Femur (tissue), 1 donor: ENCODE results near the gene PYCARD.
"Not testable (repeated sequence)": the region's sequence is repeated elsewhere in the genome, so short reads cannot be mapped to it uniquely, and the experiment has no call there.

Experiments used
- DNase-seq: peaks from one replicate; pipeline ENCODE4 v3.0.0-alpha.2; 2017

Gene PYCARD

DNA sequence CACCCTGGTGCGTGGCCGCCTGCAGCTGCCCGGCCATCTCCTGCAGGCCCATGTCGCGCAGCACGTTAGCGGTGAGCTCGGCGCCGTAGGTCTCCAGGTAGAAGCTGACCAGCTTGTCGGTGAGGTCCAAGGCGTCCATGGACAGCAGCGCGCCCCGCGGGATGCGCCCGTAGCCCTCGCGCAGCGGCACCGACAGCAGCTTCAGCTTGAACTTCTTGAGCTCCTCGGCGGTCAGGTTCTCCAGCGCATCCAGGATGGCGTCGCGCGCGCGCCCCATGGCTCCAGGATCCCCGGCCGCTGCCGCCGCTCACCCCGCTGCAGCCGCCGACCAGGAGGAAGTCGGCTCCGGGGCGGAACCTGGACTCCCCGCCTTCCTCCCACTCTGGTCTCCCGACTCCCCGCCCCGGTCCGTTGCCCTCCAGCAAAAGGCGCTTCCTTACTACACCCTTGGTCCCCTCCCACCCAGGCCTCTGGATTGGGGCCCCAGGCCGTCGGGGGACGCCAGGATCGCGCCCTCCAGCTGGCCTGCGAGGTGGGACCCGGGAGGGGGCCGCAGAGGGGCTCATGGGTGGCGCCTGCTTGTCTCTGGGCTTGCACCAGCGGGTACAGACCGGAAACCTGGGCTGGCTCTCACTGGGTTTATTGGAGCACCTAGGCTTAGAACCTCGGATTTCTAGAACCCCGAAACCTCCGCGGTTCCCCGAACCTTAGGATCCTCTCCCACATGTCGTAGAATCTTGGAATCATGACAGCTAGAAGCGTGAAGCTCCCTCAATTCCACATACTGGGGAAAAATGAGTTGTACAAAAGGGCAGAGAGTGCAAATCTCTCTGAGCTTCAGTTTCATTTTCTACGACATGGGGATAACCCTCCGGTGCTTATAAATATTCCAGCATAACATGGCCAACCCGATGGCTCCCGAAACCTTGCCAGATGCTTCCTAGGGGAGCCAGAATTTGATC, at the start of gene PYCARD:
TSS of gene PYCARD (minus strand) at position 347 of the 962 bp plus-strand sequence. CDS start at position 277, 70 bp downstream.
- peak; percentile 65 for DNase-seq

DNA sequence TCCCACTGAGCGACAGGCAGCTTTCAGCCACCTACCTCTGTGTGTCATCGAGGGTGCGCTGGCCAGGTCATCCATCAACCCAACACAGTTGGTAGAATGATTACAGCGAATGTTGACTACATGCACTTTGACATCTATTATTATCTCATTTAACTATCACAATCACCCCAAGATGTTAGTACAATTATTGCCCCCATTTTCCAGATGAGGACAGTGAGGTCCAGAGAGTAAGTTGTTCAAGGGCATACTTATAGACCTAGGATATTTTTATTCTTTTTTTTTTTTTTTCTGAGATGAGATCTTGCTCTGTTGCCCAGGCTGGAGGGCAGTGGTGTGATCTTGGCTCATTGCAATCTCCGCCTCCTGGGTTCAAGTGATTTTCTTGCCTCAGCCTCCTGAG, 48.9 kb upstream of the PYCARD start:
- DNase-seq, result no peak

DNA sequence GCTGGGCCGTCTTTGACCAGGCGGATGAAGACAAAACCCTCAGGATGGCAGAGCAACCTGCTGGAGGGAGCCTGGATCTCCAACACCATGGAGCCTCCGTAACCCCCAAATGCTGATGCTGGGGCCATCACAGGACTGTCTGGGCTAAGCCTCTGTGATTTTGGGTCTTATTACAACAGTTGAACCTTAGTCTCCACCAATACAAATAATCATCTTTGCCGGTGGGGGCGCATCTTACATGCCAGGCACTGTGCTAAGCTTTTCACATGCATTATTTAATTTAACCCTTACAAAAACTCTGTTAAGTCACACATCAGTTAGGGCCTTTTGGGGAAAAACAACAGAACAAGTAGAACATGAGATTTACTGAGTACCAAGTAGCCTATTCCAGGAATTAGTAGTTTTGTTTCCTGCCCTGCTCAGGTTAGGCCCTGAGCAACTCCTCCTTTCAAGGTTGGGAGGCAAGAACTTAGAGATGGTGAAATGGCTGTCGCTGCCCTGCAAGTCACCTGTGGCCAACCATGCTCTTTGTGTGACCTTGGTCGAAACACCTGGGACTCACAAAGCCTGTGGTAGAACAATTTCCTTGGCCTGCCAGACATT, 48.3 kb upstream of the PYCARD start:
- DNase-seq, result no peak

DNA sequence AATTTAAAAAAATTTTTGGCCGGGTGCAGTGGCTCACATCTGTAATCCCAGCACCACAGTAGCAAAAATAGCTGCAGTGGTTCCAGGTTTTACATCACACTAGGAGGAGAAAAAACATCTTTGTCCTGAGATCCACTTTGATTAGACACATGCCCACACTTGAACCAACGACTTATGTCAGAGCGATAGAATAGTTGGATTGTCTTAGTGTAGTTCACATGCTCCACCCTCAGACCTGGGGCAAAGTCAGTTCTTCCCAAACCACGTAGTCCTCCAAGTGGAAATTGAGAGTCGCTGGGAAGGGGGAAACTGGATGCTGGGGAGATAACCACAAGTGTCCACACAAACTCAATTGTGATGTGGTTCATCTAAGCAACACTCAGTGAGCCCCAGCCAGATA, 45.8 kb upstream of the PYCARD start:
- no peak for DNase-seq

DNA sequence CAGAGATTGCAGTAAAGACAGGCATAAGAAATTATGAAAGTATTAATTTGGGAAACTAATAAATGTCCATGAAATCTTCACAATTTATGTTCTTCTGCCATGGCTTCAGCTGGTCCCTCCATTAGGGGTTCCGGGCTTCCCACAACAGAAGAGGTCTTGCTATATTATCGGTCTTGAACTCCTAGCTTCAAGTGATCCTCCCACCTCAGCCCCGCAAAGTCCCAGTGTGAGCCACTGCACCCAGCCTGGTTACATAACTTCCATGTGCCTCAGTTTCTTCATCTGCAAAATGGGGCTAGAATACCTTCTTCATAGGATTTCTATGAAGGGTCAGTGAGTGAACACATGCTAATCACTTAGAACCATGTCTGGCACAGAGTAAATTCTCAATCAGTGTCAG, 43.7 kb upstream of the PYCARD start:
- DNase-seq, result no peak

DNA sequence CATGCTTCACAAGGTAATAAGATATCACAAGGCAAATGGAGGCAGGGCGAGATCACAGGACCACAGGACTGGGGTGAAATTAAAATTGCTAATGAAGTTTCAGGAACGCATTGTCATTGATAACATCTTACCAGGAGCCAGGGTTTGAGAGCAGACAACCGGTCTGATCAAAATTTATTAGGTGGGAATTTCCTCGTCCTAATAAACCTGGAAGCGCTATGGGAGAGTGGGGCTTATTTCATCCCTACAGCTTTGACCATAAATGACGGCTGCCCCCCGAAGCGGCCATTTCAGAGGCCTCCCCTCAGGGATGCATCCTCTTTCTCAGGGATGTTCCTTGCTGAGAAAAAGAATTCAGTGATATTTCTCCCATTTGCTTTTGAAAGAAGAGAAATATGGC, 43.0 kb upstream of the PYCARD start:
- DNase-seq, result not testable (repeated sequence)

DNA sequence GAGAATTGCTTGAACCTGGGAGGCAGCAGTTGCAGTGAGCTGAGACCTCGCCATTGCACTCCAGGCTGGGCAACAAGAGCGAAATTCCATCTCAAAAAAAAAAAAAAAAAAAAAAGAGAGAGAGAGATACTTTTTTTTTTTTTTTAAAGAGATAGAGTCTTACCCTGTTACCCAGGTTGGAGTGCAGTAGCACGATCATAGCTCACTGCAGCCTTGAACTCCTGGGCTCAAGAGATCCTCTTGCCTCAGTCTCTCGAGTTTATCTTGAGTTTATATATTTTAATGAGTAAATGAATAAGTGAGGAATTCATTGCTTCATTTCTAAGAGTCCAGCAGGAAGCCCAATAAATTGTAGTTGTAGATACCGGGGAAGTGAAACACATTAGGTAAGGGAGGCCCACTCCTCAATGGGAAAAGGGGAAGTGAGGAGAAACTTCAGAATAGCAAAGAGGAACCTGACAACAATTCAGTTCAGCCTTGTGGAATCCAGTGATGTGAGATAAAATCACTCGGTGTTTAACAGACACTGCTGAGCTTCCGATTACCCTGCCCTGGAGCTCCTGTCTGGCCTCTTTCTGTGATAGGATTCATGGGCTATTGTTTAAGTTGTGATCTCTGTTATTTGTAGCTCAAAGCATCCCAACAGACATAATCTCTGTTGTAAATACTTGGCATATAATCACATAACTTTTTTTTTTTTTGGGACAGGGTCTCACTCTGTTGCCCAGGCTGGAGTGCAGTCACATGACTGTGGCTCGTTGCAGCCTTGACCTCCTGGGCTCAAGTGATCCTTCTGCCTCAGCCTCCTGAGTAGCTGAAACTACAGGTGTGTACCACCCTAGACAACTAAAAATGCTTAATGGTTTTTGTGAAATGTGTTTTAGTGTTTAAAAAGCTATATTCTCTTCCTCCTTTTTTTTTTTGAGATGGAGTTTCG, 41.4 kb upstream of the PYCARD start:
- no peak for DNase-seq

DNA sequence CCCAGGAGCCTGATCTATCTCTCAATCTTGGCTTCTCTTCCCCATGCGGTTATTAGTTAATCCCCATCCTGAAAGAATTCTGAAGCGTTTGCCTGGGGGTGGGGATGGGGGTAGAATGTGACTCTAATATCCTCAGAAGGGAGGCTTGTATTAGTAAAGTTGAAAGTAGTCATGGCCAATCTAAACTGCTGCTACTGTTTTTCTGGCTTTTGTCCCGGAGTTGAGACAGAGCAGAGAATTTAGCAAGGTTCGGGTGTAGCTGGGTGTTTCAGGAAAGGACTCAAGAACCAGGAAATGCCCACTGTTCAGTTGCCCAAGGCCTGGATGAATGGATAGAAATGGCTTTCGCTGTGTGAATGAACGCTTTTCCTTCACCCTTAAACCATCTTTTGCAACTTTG, 39.6 kb upstream of the PYCARD start:
- no peak for DNase-seq

DNA sequence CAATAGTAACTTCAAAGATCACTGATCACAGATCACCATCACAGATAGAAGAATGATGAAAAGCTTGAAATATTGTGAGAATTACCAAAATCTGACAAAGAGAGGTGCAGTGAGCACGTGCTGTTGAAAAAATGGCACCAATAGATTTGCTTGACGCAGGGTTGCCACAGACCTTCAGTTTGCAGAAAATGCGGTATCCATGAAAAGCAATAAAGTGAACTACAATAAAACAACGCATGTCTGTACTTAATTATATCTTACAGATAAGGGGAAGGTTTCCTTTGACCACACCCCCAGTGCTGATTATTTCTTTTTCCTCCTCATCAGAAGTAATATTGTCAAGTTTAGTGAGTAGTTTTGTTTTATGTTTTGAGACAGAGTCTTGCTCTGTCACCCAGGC, 35.5 kb upstream of the PYCARD start:
- DNase-seq, result no peak

DNA sequence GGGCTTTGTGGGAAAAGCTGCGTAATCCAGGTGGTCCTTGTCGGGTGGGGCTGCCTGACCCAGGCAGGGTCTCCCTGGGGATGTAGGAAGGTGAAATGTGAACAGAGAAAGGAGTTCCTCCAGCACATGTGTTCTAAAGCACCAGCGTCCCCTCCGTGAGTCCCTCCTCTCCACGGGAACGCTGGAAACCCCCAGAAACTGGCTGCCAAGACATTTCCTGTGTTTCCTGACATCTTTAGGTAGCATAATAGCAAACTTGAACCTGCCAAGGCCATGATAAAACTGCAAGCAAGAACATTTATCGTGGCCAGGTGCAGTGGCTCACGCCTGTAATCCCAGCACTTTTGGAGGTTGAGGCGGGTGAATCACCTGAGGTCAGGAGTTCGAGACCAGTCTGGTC, 26.9 kb upstream of the PYCARD start:
- DNase-seq, result no peak

DNA sequence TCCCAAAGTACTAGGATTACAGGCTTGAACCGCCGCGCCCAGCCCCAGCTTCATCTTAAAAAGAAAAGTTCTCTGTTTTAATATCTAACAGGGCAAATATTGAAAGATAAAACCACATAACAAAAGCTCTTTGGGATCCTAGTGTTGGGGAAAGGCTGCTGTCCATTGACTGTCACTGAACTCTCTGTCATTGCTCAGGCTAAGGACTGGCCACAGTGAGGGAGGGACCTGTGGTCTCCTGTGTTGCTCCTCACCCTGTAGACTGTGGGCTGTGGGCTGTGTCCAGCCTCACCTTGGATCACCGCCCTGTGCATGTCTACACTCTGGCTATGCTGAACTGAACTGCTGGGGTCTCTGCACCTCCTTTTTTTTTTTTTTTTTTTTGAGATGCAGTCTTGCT, 25.6 kb upstream of the PYCARD start:
- no peak for DNase-seq

DNA sequence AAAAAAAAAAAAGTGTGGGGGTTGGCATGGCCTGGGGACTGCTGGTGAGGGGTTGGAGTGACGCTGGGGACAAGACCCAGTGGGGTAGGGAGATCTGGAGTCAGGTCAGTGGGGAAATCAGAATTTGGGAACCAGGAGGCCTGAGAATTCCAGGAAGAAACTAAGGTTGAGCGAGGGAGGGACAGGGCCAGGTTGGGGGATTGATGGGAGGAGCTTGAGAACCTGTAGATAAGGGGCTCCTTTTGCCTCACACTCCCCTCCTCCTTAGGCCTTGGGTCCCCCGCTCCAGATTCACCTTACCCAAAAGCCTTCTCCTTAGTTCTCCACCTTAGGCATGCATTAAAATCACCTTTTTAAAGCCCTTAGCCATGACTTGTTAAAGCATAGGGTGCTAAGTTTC, 22.6 kb upstream of the PYCARD start:
- DNase-seq, result no peak

DNA sequence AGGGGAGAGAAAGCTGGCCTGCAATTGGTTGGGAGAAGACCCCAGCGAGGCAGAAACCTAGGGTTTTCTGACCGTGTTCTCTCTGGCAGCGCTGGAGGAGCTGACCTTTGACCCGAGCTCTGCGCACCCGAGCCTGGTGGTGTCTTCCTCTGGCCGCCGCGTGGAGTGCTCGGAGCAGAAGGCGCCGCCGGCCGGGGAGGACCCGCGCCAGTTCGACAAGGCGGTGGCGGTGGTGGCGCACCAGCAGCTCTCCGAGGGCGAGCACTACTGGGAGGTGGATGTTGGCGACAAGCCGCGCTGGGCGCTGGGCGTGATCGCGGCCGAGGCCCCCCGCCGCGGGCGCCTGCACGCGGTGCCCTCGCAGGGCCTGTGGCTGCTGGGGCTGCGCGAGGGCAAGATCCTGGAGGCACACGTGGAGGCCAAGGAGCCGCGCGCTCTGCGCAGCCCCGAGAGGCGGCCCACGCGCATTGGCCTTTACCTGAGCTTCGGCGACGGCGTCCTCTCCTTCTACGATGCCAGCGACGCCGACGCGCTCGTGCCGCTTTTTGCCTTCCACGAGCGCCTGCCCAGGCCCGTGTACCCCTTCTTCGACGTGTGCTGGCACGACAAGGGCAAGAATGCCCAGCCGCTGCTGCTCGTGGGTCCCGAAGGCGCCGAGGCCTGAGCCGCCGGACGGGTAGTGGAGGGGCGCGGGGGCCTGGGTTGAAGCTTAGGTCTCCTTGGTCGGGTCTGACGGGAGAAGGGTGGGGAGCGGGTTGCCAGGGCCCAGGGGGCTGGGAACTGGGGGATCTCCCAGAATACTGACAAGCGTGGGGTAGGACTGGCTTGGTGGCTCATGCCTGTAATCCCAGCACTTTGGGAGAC, 21.8 kb upstream of the PYCARD start:
- DNase-seq, result no peak

DNA sequence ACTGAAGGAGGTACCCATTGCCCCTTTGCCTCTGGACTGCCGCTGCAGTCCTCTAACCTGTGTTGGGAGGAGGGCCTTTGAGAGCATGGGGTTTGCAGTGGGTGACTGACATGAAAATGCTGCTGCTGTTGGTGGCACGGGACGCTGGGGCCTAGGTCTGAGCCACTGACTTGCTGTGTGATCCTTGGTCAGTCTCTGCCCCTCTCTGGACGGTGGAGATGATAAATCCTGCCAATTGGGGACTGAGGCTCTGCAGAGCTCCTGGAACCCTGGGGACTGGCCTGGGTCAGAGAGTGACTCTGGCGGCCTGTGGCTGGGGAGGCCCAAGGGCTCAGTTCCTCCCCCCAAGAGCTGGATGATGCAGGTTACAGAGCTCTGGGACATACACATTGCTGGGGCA, 20.5 kb upstream of the PYCARD start:
- no peak for DNase-seq

DNA sequence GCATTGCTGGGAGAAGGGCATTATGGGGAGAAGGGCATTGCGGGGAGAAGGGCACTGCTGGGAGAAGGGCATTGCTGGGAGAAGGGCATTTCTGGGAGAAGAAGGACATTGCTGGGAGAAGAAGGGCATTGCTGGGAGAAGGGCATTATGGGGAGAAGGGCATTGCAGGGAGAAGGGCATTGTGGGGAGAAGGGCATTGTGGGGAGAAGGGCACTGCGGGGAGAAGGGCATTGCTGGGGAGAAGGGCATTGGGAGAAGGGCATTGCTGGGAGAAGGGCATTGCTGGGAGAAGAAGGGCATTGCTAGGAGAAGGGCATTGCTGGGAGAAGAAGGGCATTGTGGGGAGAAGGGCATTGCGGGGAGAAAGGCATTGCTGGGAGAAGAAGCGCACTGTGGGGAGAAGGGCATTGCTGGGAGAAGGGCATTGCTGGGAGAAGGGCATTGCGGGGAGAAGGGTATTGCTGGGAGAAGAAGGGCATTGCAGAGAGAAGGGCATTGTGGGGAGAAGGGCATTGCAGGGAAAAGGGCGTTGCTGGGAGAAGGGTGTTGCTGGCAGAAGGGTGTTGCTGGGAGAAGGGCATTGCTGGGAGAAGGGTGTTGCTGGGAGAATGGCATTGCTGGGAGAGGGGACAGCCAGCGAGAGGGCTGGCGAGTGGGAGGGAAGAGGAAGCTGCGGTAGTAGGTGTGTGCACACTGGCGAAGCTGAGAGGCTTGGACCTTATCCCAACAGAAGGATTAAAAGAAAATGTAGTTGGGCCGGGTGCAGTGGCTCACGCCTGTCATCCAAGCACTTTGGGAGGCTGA, 19.0 kb upstream of the PYCARD start:
- DNase-seq, result no peak

DNA sequence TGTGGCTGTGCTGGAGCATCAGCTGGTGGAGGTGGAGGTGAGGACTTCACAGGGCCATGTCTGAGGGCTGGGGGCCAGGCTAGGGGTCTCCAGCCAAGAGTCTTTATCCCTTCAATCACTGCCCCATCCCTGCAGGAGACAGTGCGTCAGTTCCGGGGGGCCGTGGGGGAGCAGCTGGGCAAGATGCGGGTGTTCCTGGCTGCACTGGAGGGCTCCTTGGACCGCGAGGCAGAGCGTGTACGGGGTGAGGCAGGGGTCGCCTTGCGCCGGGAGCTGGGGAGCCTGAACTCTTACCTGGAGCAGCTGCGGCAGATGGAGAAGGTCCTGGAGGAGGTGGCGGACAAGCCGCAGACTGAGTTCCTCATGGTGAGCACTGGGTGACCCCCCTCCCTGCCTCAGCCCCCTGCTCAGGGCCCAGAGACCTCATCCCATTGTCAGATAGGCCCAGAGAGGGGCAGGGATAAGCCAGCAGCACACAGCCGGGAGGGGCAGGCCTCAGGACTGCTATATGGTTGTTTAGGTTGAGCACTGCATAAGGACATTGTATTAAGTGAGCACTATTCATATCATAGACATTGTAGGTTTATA, 16.7 kb upstream of the PYCARD start:
- DNase-seq, result no peak

DNA sequence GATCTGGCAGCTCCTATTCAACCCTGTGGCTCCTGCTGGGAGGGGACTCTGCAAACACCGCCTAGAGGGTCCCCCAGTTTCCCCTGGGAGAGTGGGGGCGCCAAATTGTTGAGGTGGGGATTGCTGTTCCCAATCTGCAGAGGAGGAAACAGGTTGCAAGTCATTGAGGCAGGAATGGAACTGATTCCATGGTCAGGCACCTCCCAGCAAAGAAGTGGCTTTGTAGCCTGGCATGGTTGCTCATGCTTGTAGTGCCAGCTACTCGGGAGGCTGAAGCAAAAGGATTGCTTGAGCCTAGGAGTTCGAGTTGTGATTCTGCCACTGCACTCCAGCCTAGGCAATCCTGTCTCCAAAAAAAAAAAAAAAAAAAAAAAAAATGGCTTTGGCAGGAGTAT, 14.6 kb upstream of the PYCARD start:
- DNase-seq, result no peak

DNA sequence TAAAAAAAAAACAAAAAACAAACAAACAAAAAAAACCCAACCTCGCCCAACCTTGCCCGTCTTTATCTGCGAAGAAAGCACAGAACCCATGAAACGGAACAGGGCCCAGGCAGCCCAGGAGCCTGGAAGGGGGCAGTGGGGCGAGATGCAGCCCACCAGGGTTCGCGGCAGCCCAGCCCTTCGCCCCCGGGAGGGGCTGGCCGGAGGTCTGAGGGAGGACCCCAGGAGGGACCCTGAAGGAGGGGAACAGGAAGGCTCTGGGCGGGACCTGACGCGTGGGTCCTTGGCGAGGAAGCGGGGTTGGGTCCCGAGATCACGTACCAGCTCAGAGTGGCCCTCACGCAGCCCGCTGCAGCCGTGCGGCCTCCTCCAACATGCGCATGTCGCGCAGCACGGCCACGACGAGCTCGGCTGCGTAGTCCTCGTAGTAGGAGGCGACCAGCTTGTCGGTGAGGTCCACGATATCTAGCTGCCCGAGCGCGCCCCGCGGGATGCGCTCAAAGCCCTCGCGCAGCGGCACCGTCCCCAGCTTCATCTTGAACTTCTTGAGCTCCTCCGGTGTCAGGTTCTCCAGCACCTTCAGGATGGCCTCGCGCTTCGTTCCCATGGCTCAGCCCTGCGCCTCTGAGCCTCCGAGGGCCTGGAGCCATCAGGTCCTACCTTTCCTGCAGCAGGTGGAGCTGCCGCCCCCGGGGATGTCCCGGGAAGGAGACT, 14.0 kb upstream of the PYCARD start, which contains the start of gene PYDC1:
TSS of gene PYDC1 (minus strand) at position 714 of the 714 bp plus-strand sequence. CDS start at position 607, 107 bp downstream.
- no peak for DNase-seq

DNA sequence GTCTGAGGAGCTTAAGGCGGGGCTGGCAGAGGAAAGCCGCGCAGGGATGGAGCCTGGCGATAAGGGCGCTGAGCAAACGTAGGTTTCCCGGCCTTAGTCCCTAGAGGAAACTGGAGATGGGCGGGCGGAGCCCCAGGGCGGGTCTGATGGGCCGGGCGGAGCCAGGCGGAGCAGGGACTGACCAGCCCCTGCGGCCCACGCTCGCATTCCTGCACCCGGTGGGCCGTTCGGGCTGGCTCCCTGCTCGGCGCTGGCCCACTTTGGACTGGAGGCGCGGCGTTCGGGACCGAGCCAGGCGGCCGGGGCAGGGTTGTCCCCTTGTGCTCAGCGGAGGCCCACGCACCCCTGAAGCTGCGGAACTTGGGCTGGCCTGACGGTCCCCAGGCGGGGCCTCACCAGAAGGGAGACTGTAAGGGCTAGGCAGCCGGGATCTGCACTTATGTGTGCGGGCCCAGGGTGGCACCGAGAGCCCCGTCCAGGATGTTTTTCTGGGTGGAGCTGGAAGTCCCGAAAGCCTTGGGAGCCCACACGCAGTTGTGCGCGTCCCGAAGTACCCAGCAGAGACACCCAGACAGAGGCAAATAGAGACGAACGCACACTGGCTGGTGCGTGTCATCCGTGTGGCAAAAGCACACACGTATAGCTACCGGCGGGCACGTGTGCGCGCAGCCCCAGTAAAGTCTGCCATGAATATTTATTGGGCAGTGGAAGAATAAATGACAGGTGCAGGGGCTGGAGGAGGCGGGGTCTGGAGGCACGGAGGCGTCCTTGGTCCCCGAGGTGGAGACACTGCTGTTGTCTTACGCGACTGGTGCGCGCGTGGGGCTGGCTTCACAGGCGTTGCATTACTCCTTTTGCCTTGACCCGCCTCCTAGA, 13.0 kb upstream of the PYCARD start:
- peak; percentile 53 for DNase-seq
